ENCODE measurements around the gene COL6A3.

GRCh38 chr2:237310515-237311114, 103.3 kb downstream of the COL6A3 start:
- TF ChIP-seq, protein P1, sequence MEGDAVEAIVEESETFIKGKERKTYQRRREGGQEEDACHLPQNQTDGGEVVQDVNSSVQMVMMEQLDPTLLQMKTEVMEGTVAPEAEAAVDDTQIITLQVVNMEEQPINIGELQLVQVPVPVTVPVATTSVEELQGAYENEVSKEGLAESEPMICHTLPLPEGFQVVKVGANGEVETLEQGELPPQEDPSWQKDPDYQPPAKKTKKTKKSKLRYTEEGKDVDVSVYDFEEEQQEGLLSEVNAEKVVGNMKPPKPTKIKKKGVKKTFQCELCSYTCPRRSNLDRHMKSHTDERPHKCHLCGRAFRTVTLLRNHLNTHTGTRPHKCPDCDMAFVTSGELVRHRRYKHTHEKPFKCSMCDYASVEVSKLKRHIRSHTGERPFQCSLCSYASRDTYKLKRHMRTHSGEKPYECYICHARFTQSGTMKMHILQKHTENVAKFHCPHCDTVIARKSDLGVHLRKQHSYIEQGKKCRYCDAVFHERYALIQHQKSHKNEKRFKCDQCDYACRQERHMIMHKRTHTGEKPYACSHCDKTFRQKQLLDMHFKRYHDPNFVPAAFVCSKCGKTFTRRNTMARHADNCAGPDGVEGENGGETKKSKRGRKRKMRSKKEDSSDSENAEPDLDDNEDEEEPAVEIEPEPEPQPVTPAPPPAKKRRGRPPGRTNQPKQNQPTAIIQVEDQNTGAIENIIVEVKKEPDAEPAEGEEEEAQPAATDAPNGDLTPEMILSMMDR (IDR thresholded peaks at IDR 0.05): peak in 1 of 4 experiments; percentile 5
- TF ChIP-seq POLR2AphosphoS5 (IDR thresholded peaks at IDR 0.05): no peak

Measured in prostate gland (tissue), 2 donors.